ENCODE measurements around the gene IBTK. TPM values are rescaled to one million over a fixed set of nuclear protein-coding genes. Genes with fewer than 3 reads are reported as not detected.

IBTK gene
- total RNA-seq, 1 experiment from 2014 or later: 17.1 TPM

GRCh38 chr6:82273295-82273694 is 25.8 kb upstream of the IBTK start:
- no peaks in the 10 kb centered on the region for H3K36me3 Mint-ChIP-seq (ENCODE audit: insufficient read depth in 1 of 3, low read depth in 3 of 3)

More at GRCh38 chr6:82273295-82273694, 25.8 kb upstream of the IBTK start:
- Histone ChIP-seq H3K9ac (ENCODE audit: extremely low read depth, insufficient read length, low read length) (no peak overlapping the region), H3K56ac (ENCODE audit: insufficient read length, low read depth, low read length) (no peak overlapping the region), H3K14ac (ENCODE audit: insufficient read depth, low read length) (no peak overlapping the region), H2BK120ac (ENCODE audit: low read depth, low read length, poor library complexity, severe bottlenecking) (no peak overlapping the region), H3K9me3 (ENCODE audit: control insufficient read depth, low read depth, low read length) (no peaks in the 10 kb centered on the region), H4K20me1 (ENCODE audit: control insufficient read depth, insufficient read depth, insufficient read length) (no peaks in the 10 kb centered on the region), H3K79me2 (ENCODE audit: insufficient read depth, low read length) (no peaks in the 10 kb centered on the region), H2AK5ac (ENCODE audit: insufficient read length, low read length) (no peak overlapping the region), H3K4me1 (ENCODE audit: insufficient read depth, low read length) (peaks cover 5% of the 10 kb centered on the region; the same call in 1 of the 2 replicates), H2BK20ac (ENCODE audit: low read depth, low read length, poor library complexity, severe bottlenecking) (no peak overlapping the region), H3K23me2 (ENCODE audit: insufficient read length, low read depth, low read length, poor library complexity, severe bottlenecking) (peaks cover 2% of the 10 kb centered on the region), H3K18ac (ENCODE audit: insufficient read length, low read depth, low read length) (no peak overlapping the region), H2AFZ (ENCODE audit: low read length) (no peak overlapping the region), H4K91ac (ENCODE audit: insufficient read length, low read depth, low read length) (no peak overlapping the region), H4K8ac (replicated peaks; ENCODE audit: insufficient read length, low read depth, low read length) (no peak overlapping the region), H3K23ac (ENCODE audit: insufficient read length, low read depth, low read length) (no peak overlapping the region), H3K79me1 (ENCODE audit: insufficient read depth, low read depth, low read length, poor library complexity, severe bottlenecking) (no peaks in the 10 kb centered on the region), H4K5ac (ENCODE audit: insufficient read length, low read depth, low read length) (no peak overlapping the region), H2BK15ac (ENCODE audit: low read depth, low read length) (no peak overlapping the region), H3K4me2 (ENCODE audit: insufficient read depth, insufficient read length, low read length) (no peak overlapping the region), H3T11ph (ENCODE audit: low read length) (no peak overlapping the region), H2BK5ac (ENCODE audit: insufficient read length, low read length) (no peak overlapping the region), H3K27ac (ENCODE audit: insufficient read length, low read depth, low read length) (no peak overlapping the region), H3K4ac (ENCODE audit: low read depth, low read length) (no peak overlapping the region), H3K27me3 (ENCODE audit: insufficient read depth, low read length) (no peaks in the 10 kb centered on the region), H2BK12ac (ENCODE audit: insufficient read length, low read depth, low read length) (no peak overlapping the region)
- H3K27me3 Mint-ChIP-seq (ENCODE audit: low read depth): no peaks in the 10 kb centered on the region
- no peak for DNase-seq
- peaks cover 30 to 31% of the 10 kb centered on the region in 2 experiments for H3K4me1 Mint-ChIP-seq
- no peak overlapping the region for H3K4me3 Mint-ChIP-seq
- no CpG with 5 or more reads among the region's 1 CpG for WGBS (ENCODE audit: extremely low coverage, insufficient read length, low lambda C conversion rate)
- TF ChIP-seq CTCF (conservative IDR thresholded peaks at IDR 0.05): no peak
- H3K9me3 Mint-ChIP-seq: no peaks in the 10 kb centered on the region
- H3K27ac Mint-ChIP-seq: 0 out of 7 replicates have a peak overlapping the region, but pooled peaks of 1 of the 3 experiments have one; percentile 29

All from H9 (cell line).